ENCODE measurements around the gene ST3GAL6.

- TF ChIP-seq CTCF (IDR thresholded peaks at IDR 0.05; ENCODE audit: insufficient read depth, low read length): no peak
- no peak for TF ChIP-seq GABPA (IDR thresholded peaks at IDR 0.05; ENCODE audit: low read depth)
- no peak for TF ChIP-seq POLR2AphosphoS5 (IDR thresholded peaks at IDR 0.05; ENCODE audit: low read depth)
- no peak for TF ChIP-seq SPI1 (IDR thresholded peaks at IDR 0.05; ENCODE audit: borderline replicate concordance, low read depth)
Measured at GRCh38 chr3:98823791-98824190, 60.7 kb downstream of the ST3GAL6 start.

Measured in HL-60 (cell line).